K562 (cell line): Measurements from ENCODE around the gene BACH1. TPM values are rescaled to one million over a fixed set of nuclear protein-coding genes. Genes with fewer than 3 reads are reported as not detected.

Experiments used
- ATAC-seq: fragments of 200-7000 bp; cut with Tn5 transposase; 3 replicates; pipeline ENCODE4 v1.9.1; 2020; ENCODE audit warnings: moderate library complexity
- BruUV-seq: library from RNA; stranded (reverse); fragments of 400-500 nt; replicated peaks from 2 replicates; lab custom pipeline; 2021; lab: Mats Ljungman, UMichigan
- CTCF ChIA-PET: fragments of 300-600 bp; formaldehyde crosslinking; extraction: SDS; loops from one replicate; lab custom pipeline; 2021; ENCODE audit warnings: low intra/inter-chr PET ratio; lab: Yijun Ruan, JAX
- POLR2A ChIA-PET: fragments of 300-600, 350-650 bp; sonication (Branson Sonifier 250); formaldehyde crosslinking; extraction: SDS; loops from one replicate; lab custom pipeline; 2021; ENCODE audit warnings: antibody characterized with exemption, inconsistent platforms; lab: Yijun Ruan, JAX
- DNase-seq, 4 experiments: peaks; one replicate each; pipeline versions ENCODE4 v3.0.0 to v3.0.0-alpha.2; 2011 to 2018; ENCODE audit warnings: low spot score in 3 of 4, mixed read lengths in 3 of 4; ENCODE audit errors: extremely low read depth in 1 of 4
- FAIRE-seq: peaks from 2 replicates; lab custom pipeline; 2011; peaks lifted over from hg19 to GRCh38; lab: Jason Lieb, UNC
- H2AFZ ChIP-seq: 2 replicates; pipeline ENCODE4 v1.6.0; 2011; ENCODE audit warnings: low read depth, low read length, control low read depth, inconsistent platforms
- H3K27ac ChIP-seq: fragments of 200-600 bp; 3 replicates; pipeline ENCODE4 v1.8.0; 2011; ENCODE audit warnings: low read depth, mild to moderate bottlenecking, control low read depth, inconsistent platforms, low read length, moderate library complexity, mixed read lengths; ENCODE audit errors: extremely low read depth
- H3K27me3 ChIP-seq, 2 experiments: fragments of 300-600 bp in 1 of 2; 2 replicates in 1 of 2; 3 replicates in 1 of 2; pipeline versions ENCODE4 v1.6.0 to v1.8.0; 2011; ENCODE audit warnings: inconsistent platforms in 2 of 2, low read length in 2 of 2, mild to moderate bottlenecking in 1 of 2, mixed read lengths in 1 of 2, moderate library complexity in 1 of 2; ENCODE audit not compliant: control insufficient read depth in 2 of 2, insufficient read depth in 2 of 2
- H3K36me3 ChIP-seq: fragments of 300-600 bp; 3 replicates; pipeline ENCODE4 v1.8.0; 2011; ENCODE audit warnings: mild to moderate bottlenecking, low read length, inconsistent platforms; ENCODE audit not compliant: control insufficient read depth, insufficient read depth
- H3K4me1 ChIP-seq, 2 experiments: fragments of 200-600 bp in 1 of 2; replicated peaks in 1 of 2; 2 replicates in 1 of 2; 3 replicates in 1 of 2; pipeline versions ENCODE4 v1.5.1 to v1.8.0; 2011; ENCODE audit warnings: inconsistent platforms in 2 of 2, low read length in 2 of 2, mild to moderate bottlenecking in 1 of 2, mixed read lengths in 1 of 2, moderate library complexity in 1 of 2; ENCODE audit not compliant: control insufficient read depth in 2 of 2, insufficient read depth in 2 of 2
- H3K4me2 ChIP-seq: 2 replicates; pipeline ENCODE4 v1.6.1; 2011; ENCODE audit warnings: low read length, control low read depth, inconsistent platforms, mixed read lengths; ENCODE audit not compliant: insufficient read depth
- H3K4me3 ChIP-seq: fragments of 200-600 bp; sonication (generic), shearing (Covaris generic); 2 replicates; pipeline ENCODE4 v1.5.1; 2016; ENCODE audit warnings: control low read depth, inconsistent platforms
- H3K79me2 ChIP-seq: fragments of 200-600 bp; 3 replicates; pipeline ENCODE4 v1.8.0; 2011; ENCODE audit warnings: low read length, inconsistent platforms; ENCODE audit not compliant: control insufficient read depth, insufficient read depth
- H3K9ac ChIP-seq, 2 experiments: 2 replicates each; pipeline versions ENCODE4 v1.6.0 to v1.6.1; 2011; ENCODE audit warnings: low read depth in 2 of 2, low read length in 2 of 2, control low read depth in 1 of 2, inconsistent platforms in 1 of 2, mild to moderate bottlenecking in 1 of 2, mixed read lengths in 1 of 2; ENCODE audit not compliant: insufficient read depth in 1 of 2
- H3K9me1 ChIP-seq: one replicate; pipeline ENCODE4 v1.6.0; 2011; ENCODE audit warnings: inconsistent platforms, mild to moderate bottlenecking, low read length, moderate library complexity; ENCODE audit not compliant: control insufficient read depth, insufficient read depth
- H3K9me3 ChIP-seq: replicated peaks from 2 replicates; pipeline ENCODE4 v1.5.1; 2011; ENCODE audit warnings: low read depth, low read length, inconsistent platforms; ENCODE audit not compliant: control insufficient read depth, insufficient read depth
- H4K20me1 ChIP-seq: replicated peaks from 2 replicates; pipeline ENCODE4 v1.6.1; 2011; ENCODE audit warnings: low read length, inconsistent platforms, mixed read lengths; ENCODE audit not compliant: control insufficient read depth, insufficient read depth
- SPI1 ChIP-seq: IDR thresholded peaks from 2 replicates; pipeline ENCODE4 v1.6.1; 2011; ENCODE audit warnings: low read depth, low read length, control low read depth, borderline replicate concordance
- WHSC1 ChIP-seq: IDR thresholded peaks from one replicate; pipeline ENCODE4 v1.6.1; 2012; ENCODE audit warnings: low read length, control low read depth, inconsistent platforms
- ZC3H11A ChIP-seq: IDR thresholded peaks from 2 replicates; pipeline ENCODE4 v1.6.1; 2012; ENCODE audit warnings: low read depth, low read length, improper control_type of control experiment
- ZNF263 ChIP-seq: sonication (generic); formaldehyde crosslinking; IDR thresholded peaks from 2 replicates; pipeline ENCODE4 v1.8.0; 2022; ENCODE audit warnings: mild to moderate bottlenecking, missing genetic modification reagents, borderline replicate concordance
- ZNF75A ChIP-seq: fragments of 450-650 bp; formaldehyde crosslinking; IDR thresholded peaks from 2 replicates; pipeline ENCODE4 v1.4.0; 2020; ENCODE audit warnings: mild to moderate bottlenecking
- WGBS: fragments of 100-300 bp; shearing (Covaris generic); methylation state at CpG from one replicate; pipeline ENCODE4 v1.1.6; 2016; ENCODE audit warnings: low coverage, mixed read lengths; ENCODE audit not compliant: insufficient coverage; ENCODE audit errors: missing lambda C conversion rate; 5-methylcytosine and 5-hydroxymethylcytosine counted together
- in situ Hi-C: fragments of 300-500 bp; cut with MboI; formaldehyde crosslinking; loops from 4 replicates; pipeline ENCODE4 v1.15.0; 2018; ENCODE audit warnings: inconsistent platforms, mixed read lengths
- intact Hi-C: fragments of 100-400 bp; cut with micrococcal nuclease; formaldehyde crosslinking; loops from 2 replicates; pipeline ENCODE4 v1.14.2; 2022
- polyA plus RNA-seq, 8 experiments: library from polyadenylated mRNA; depleted of rRNA in 4 of 8; stranded (reverse) in 5 of 8; unstranded in 3 of 8; fragments of >200 nt; fragmentation: Nextera tagmentation in 2 of 8; fragmentation: Illumina TruSeq in 1 of 8; extraction: Ambion mirVana in 2 of 8; extraction: Trizol in 1 of 8; gene quantifications; 2 replicates each; pipeline versions ENCODE4 v1.2.1 to v1.2.3, GENCODE V29; 2011 to 2014; ENCODE audit warnings: inconsistent platforms in 1 of 8, missing spikeins in 1 of 8
- total RNA-seq, 7 experiments: library from RNA; depleted of rRNA in 6 of 7; stranded (reverse); fragments of >200 nt in 6 of 7; fragmentation: Illumina TruSeq in 2 of 7; extraction: Trizol in 2 of 7; gene quantifications; 2 replicates each; pipeline versions ENCODE4 v1.2.1 to v1.2.3, GENCODE V29; 2011 to 2021; ENCODE audit warnings: low replicate concordance in 1 of 7

Gene BACH1
- total and polyA plus RNA-seq, 9 of the 15 experiments (the other 6 are each of a cell fraction or from before 2014, with no cell fraction given), result 10.6 to 58.5 (median 28.6) TPM

DNA sequence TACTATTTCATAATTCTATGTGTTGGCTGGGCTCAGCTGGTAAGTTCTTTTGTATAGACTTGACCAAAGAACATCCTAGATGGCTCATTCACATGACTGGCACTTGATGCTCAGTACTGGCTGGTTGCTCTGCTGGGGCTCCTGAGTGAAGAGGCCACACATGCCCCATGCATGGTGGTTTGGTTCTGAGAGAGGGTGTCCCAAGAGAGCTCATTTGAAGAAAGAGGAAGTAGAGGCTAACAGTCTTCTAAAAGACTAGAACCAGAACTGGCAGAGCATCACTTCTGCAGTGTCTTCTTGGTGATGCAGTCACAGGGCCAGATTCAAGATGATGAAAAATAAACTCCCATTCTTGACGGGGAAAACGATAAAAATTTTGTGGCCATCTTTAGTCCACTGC is 5.2 kb upstream of the BACH1 start:
- intact Hi-C loops (no loop called here), in situ Hi-C loops (no loop called here)
- 2% methylated on average over 2 of the region's 2 CpGs for WGBS
- ChIA-PET POLR2A (no interaction called here), CTCF (no interaction called here)
- BruUV-seq, result no TSS peak
- DNase-seq, result no peak
- no peak overlapping the region for H2AFZ ChIP-seq
- H3K9me3 ChIP-seq, result no peaks in the 10 kb centered on the region
- peaks cover 11 to 18% of the 10 kb centered on the region in 2 experiments for H3K4me1 ChIP-seq
- H4K20me1 ChIP-seq, result no peaks in the 10 kb centered on the region
- no peaks in the 10 kb centered on the region for H3K79me2 ChIP-seq
- ATAC-seq, result no peak
- H3K36me3 ChIP-seq, result no peaks in the 10 kb centered on the region; the same call in 2 of the 3 replicates
- H3K4me2 ChIP-seq, result no peak overlapping the region
- no peak overlapping the region for H3K9ac ChIP-seq
- no peaks in the 10 kb centered on the region for H3K27me3 ChIP-seq
- FAIRE-seq, result no peak
- no peak overlapping the region for H3K27ac ChIP-seq
- H3K9me1 ChIP-seq, result no peaks in the 10 kb centered on the region
- TF ChIP-seq SPI1 (0 out of 2 replicates have a peak, but pooled peaks have one; percentile 6), ZC3H11A (no peak), ZNF263 (CRISPR knock-in tag) (no peak)
- TF ChIP-seq, all 486 proteins: peak for 1
- H3K4me3 ChIP-seq, result no peak overlapping the region

DNA sequence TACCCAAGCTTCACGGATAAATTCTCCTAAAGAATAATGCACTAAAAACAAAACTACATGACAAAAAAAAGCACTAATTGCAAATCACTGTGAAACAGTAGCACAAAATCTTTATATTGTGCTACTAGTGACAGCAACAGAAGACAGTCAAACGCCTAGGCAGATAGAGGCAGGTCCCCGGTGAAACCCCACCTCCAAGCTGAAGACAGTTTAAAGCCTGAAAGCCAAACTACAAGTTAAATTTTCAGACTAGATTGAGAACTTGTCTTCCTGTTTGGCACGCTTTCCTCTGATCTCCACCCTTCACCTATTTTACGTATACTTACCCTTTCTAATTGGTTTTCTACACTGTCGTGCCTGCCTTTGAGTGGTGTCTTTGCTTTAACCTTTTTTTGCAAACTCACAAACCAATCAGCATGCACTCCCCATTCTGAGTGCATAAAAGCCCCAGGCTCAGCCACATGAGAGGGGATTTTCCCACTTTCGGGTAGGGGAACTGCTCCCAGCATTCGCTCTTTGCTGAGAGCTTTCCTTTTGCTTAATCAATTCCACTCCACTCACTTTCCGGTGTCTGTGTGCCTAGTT is 3.6 kb upstream of the BACH1 start:
- no peak for FAIRE-seq
- in situ Hi-C loops, result no loop called here

More for the DNA sequence above, 3.6 kb upstream of the BACH1 start:
- Histone ChIP-seq H3K27me3 (no peaks in the 10 kb centered on the region), H3K9me1 (no peaks in the 10 kb centered on the region), H3K9ac (no peak overlapping the region), H4K20me1 (peaks cover 6% of the 10 kb centered on the region; the same call in 1 of the 2 replicates), H3K36me3 (peaks cover 5% of the 10 kb centered on the region; the same call in 2 of the 3 replicates), H3K27ac (no peak overlapping the region), H3K79me2 (peaks cover 11% of the 10 kb centered on the region), H3K4me2 (no peak overlapping the region), H3K4me1 (peaks cover 8 to 10% of the 10 kb centered on the region in 2 experiments), H2AFZ (no peak overlapping the region), H3K9me3 (no peaks in the 10 kb centered on the region), H3K4me3 (no peak overlapping the region)
- ATAC-seq, result no peak
- intact Hi-C loops, result loop anchor here (5.0 kb wide), 1 partner anchor 133 kb away; no protein-coding TSS in a partner anchor
- 0 out of 2 replicates have a peak, but pooled peaks have one; percentile 56 for TF ChIP-seq ZNF75A (CRISPR knock-in tag)
- no peak for TF ChIP-seq WHSC1
- DNase-seq, result no peak
- BruUV-seq, result no TSS peak
- WGBS, result 57% methylated on average over 9 of the region's 9 CpGs
- CTCF ChIA-PET, result no interaction called here
- POLR2A ChIA-PET, result interaction anchor here (11.8 kb wide), 1 partner anchor 18 kb away, joined by 220 read pairs; no protein-coding TSS in a partner anchor
